K562 (cell line): ENCODE measurements around the gene CCNY. TPM values are rescaled to one million over a fixed set of nuclear protein-coding genes. Genes with fewer than 3 reads are reported as not detected.

Source experiments
- ATAC-seq: fragments of 200-7000 bp; cut with Tn5 transposase; 3 replicates; pipeline ENCODE4 v1.9.1; 2020; ENCODE audit warnings: moderate library complexity
- BruUV-seq: library from RNA; stranded (reverse); fragments of 400-500 nt; replicated peaks from 2 replicates; lab custom pipeline; 2021; lab: Mats Ljungman, UMichigan
- CTCF ChIA-PET: fragments of 300-600 bp; formaldehyde crosslinking; extraction: SDS; loops from one replicate; lab custom pipeline; 2021; ENCODE audit warnings: low intra/inter-chr PET ratio; lab: Yijun Ruan, JAX
- POLR2A ChIA-PET: fragments of 300-600, 350-650 bp; sonication (Branson Sonifier 250); formaldehyde crosslinking; extraction: SDS; loops from one replicate; lab custom pipeline; 2021; ENCODE audit warnings: antibody characterized with exemption, inconsistent platforms; lab: Yijun Ruan, JAX
- DNase-seq, 4 experiments: peaks; one replicate each; pipeline versions ENCODE4 v3.0.0 to v3.0.0-alpha.2; 2011 to 2018; ENCODE audit warnings: low spot score in 3 of 4, mixed read lengths in 3 of 4; ENCODE audit errors: extremely low read depth in 1 of 4
- FAIRE-seq: peaks from 2 replicates; lab custom pipeline; 2011; peaks lifted over from hg19 to GRCh38; lab: Jason Lieb, UNC
- H2AFZ ChIP-seq: 2 replicates; pipeline ENCODE4 v1.6.0; 2011; ENCODE audit warnings: low read depth, low read length, control low read depth, inconsistent platforms
- H3K27ac ChIP-seq: fragments of 200-600 bp; 3 replicates; pipeline ENCODE4 v1.8.0; 2011; ENCODE audit warnings: low read depth, mild to moderate bottlenecking, control low read depth, inconsistent platforms, low read length, moderate library complexity, mixed read lengths; ENCODE audit errors: extremely low read depth
- H3K27me3 ChIP-seq, 2 experiments: fragments of 300-600 bp in 1 of 2; 2 replicates in 1 of 2; 3 replicates in 1 of 2; pipeline versions ENCODE4 v1.6.0 to v1.8.0; 2011; ENCODE audit warnings: inconsistent platforms in 2 of 2, low read length in 2 of 2, mild to moderate bottlenecking in 1 of 2, mixed read lengths in 1 of 2, moderate library complexity in 1 of 2; ENCODE audit not compliant: control insufficient read depth in 2 of 2, insufficient read depth in 2 of 2
- H3K36me3 ChIP-seq: fragments of 300-600 bp; 3 replicates; pipeline ENCODE4 v1.8.0; 2011; ENCODE audit warnings: mild to moderate bottlenecking, low read length, inconsistent platforms; ENCODE audit not compliant: control insufficient read depth, insufficient read depth
- H3K4me1 ChIP-seq, 2 experiments: fragments of 200-600 bp in 1 of 2; replicated peaks in 1 of 2; 2 replicates in 1 of 2; 3 replicates in 1 of 2; pipeline versions ENCODE4 v1.5.1 to v1.8.0; 2011; ENCODE audit warnings: inconsistent platforms in 2 of 2, low read length in 2 of 2, mild to moderate bottlenecking in 1 of 2, mixed read lengths in 1 of 2, moderate library complexity in 1 of 2; ENCODE audit not compliant: control insufficient read depth in 2 of 2, insufficient read depth in 2 of 2
- H3K4me2 ChIP-seq: 2 replicates; pipeline ENCODE4 v1.6.1; 2011; ENCODE audit warnings: low read length, control low read depth, inconsistent platforms, mixed read lengths; ENCODE audit not compliant: insufficient read depth
- H3K4me3 ChIP-seq: fragments of 200-600 bp; sonication (generic), shearing (Covaris generic); 2 replicates; pipeline ENCODE4 v1.5.1; 2016; ENCODE audit warnings: control low read depth, inconsistent platforms
- H3K79me2 ChIP-seq: fragments of 200-600 bp; 3 replicates; pipeline ENCODE4 v1.8.0; 2011; ENCODE audit warnings: low read length, inconsistent platforms; ENCODE audit not compliant: control insufficient read depth, insufficient read depth
- H3K9ac ChIP-seq, 2 experiments: 2 replicates each; pipeline versions ENCODE4 v1.6.0 to v1.6.1; 2011; ENCODE audit warnings: low read depth in 2 of 2, low read length in 2 of 2, control low read depth in 1 of 2, inconsistent platforms in 1 of 2, mild to moderate bottlenecking in 1 of 2, mixed read lengths in 1 of 2; ENCODE audit not compliant: insufficient read depth in 1 of 2
- H3K9me1 ChIP-seq: one replicate; pipeline ENCODE4 v1.6.0; 2011; ENCODE audit warnings: inconsistent platforms, mild to moderate bottlenecking, low read length, moderate library complexity; ENCODE audit not compliant: control insufficient read depth, insufficient read depth
- H3K9me3 ChIP-seq: replicated peaks from 2 replicates; pipeline ENCODE4 v1.5.1; 2011; ENCODE audit warnings: low read depth, low read length, inconsistent platforms; ENCODE audit not compliant: control insufficient read depth, insufficient read depth
- H4K20me1 ChIP-seq: replicated peaks from 2 replicates; pipeline ENCODE4 v1.6.1; 2011; ENCODE audit warnings: low read length, inconsistent platforms, mixed read lengths; ENCODE audit not compliant: control insufficient read depth, insufficient read depth
- ASH1L ChIP-seq: fragments of 450-650 bp; IDR thresholded peaks from 2 replicates; pipeline ENCODE4 v1.6.1; 2018; ENCODE audit warnings: borderline replicate concordance, mild to moderate bottlenecking, low read depth; ENCODE audit not compliant: partially characterized antibody
- BRD4 ChIP-seq: fragments of 200-600 bp; sonication (generic); IDR thresholded peaks from 2 replicates; pipeline ENCODE4 v1.6.1; 2017; ENCODE audit warnings: inconsistent platforms
- CBFB ChIP-seq: sonication (generic); formaldehyde crosslinking; IDR thresholded peaks from 2 replicates; pipeline ENCODE4 v1.4.0; 2020; ENCODE audit warnings: mild to moderate bottlenecking, missing genetic modification reagents
- CCAR2 ChIP-seq: fragments of 200-400 bp; formaldehyde crosslinking; IDR thresholded peaks from 2 replicates; pipeline ENCODE4 v1.6.1; 2017; ENCODE audit warnings: mild to moderate bottlenecking, low read depth, low read length
- EP400 ChIP-seq: fragments of 450-650 bp; IDR thresholded peaks from 2 replicates; pipeline ENCODE4 v1.6.1; 2017; ENCODE audit warnings: antibody characterized with exemption, mild to moderate bottlenecking, moderate library complexity
- IRF2 ChIP-seq: sonication (generic); formaldehyde crosslinking; IDR thresholded peaks from 2 replicates; pipeline ENCODE4 v1.8.1; 2022; ENCODE audit warnings: mild to moderate bottlenecking, missing genetic modification reagents
- KLF1 ChIP-seq: fragments of 450-650 bp; IDR thresholded peaks from 2 replicates; pipeline ENCODE4 v1.6.1; 2016; ENCODE audit warnings: missing genetic modification characterization, missing compliant biosample characterization
- L3MBTL2 ChIP-seq: fragments of 450-650 bp; IDR thresholded peaks from 2 replicates; pipeline ENCODE4 v1.6.1; 2016; ENCODE audit warnings: mild to moderate bottlenecking, moderate library complexity
- LARP7 ChIP-seq: fragments of 450-650 bp; IDR thresholded peaks from 2 replicates; pipeline ENCODE4 v1.6.1; 2016
- NCOA1 ChIP-seq: fragments of 450-650 bp; IDR thresholded peaks from 2 replicates; pipeline ENCODE4 v1.6.1; 2016; ENCODE audit warnings: low read depth
- NR2C1 ChIP-seq, 2 experiments: fragments of 450-650 bp; IDR thresholded peaks; 2 replicates each; pipeline ENCODE4 v1.6.1; 2017; ENCODE audit warnings: mild to moderate bottlenecking in 2 of 2, antibody characterized with exemption in 1 of 2, inconsistent platforms in 1 of 2, missing compliant biosample characterization in 1 of 2, missing genetic modification characterization in 1 of 2
- THRB ChIP-seq: fragments of 450-650 bp; formaldehyde crosslinking; conservative IDR thresholded peaks from 2 replicates; pipeline ENCODE4 v1.4.0; 2022; ENCODE audit warnings: mild to moderate bottlenecking, missing genetic modification characterization
- ZEB2 ChIP-seq: fragments of 450-650 bp; IDR thresholded peaks from 2 replicates; pipeline ENCODE4 v1.6.1; 2016
- ZNF316 ChIP-seq: fragments of 450-650 bp; IDR thresholded peaks from 2 replicates; pipeline ENCODE4 v1.6.1; 2016
- ZNF407 ChIP-seq: fragments of 450-650 bp; IDR thresholded peaks from 2 replicates; pipeline ENCODE4 v1.6.1; 2016; ENCODE audit warnings: low read depth
- ZNF583 ChIP-seq: fragments of 250-450 bp; sonication (Bioruptor Pico); IDR thresholded peaks from 2 replicates; pipeline ENCODE4 v1.4.0; 2020
- ZNF695 ChIP-seq: fragments of 450-650 bp; formaldehyde crosslinking; IDR thresholded peaks from 2 replicates; pipeline ENCODE4 v1.4.0; 2020; ENCODE audit warnings: mild to moderate bottlenecking, moderate library complexity
- WGBS: fragments of 100-300 bp; shearing (Covaris generic); methylation state at CpG from one replicate; pipeline ENCODE4 v1.1.6; 2016; ENCODE audit warnings: low coverage, mixed read lengths; ENCODE audit not compliant: insufficient coverage; ENCODE audit errors: missing lambda C conversion rate; 5-methylcytosine and 5-hydroxymethylcytosine counted together
- in situ Hi-C: fragments of 300-500 bp; cut with MboI; formaldehyde crosslinking; loops from 4 replicates; pipeline ENCODE4 v1.15.0; 2018; ENCODE audit warnings: inconsistent platforms, mixed read lengths
- intact Hi-C: fragments of 100-400 bp; cut with micrococcal nuclease; formaldehyde crosslinking; loops from 2 replicates; pipeline ENCODE4 v1.14.2; 2022
- polyA plus RNA-seq, 8 experiments: library from polyadenylated mRNA; depleted of rRNA in 4 of 8; stranded (reverse) in 5 of 8; unstranded in 3 of 8; fragments of >200 nt; fragmentation: Nextera tagmentation in 2 of 8; fragmentation: Illumina TruSeq in 1 of 8; extraction: Ambion mirVana in 2 of 8; extraction: Trizol in 1 of 8; gene quantifications; 2 replicates each; pipeline versions ENCODE4 v1.2.1 to v1.2.3, GENCODE V29; 2011 to 2014; ENCODE audit warnings: inconsistent platforms in 1 of 8, missing spikeins in 1 of 8
- total RNA-seq, 7 experiments: library from RNA; depleted of rRNA in 6 of 7; stranded (reverse); fragments of >200 nt in 6 of 7; fragmentation: Illumina TruSeq in 2 of 7; extraction: Trizol in 2 of 7; gene quantifications; 2 replicates each; pipeline versions ENCODE4 v1.2.1 to v1.2.3, GENCODE V29; 2011 to 2021; ENCODE audit warnings: low replicate concordance in 1 of 7

Gene CCNY
- total and polyA plus RNA-seq, 9 of the 15 experiments (the other 6 are each of a cell fraction or from before 2014, with no cell fraction given), result 8.4 to 109 (median 38.6) TPM

- peaks cover 4 to 14% of the 10 kb centered on the region in 2 experiments; a peak in 4 of 5 replicates for H3K4me1 ChIP-seq
- TF ChIP-seq ASH1L, result no peak
- no peak for TF ChIP-seq ZNF583 (CRISPR knock-in tag)
- TF ChIP-seq NR2C1 (IDR thresholded peaks at IDR 0.05), result no peak
- TF ChIP-seq NR2C1 (tag; IDR thresholded peaks at IDR 0.05), result no peak
- TF ChIP-seq ZEB2, result no peak
- no peak for TF ChIP-seq CBFB (CRISPR knock-in tag)
- TF ChIP-seq EP400, result no peak
- TF ChIP-seq IRF2 (CRISPR knock-in tag), result no peak
- no peak for TF ChIP-seq ZNF316
- TF ChIP-seq LARP7, result no peak
- TF ChIP-seq ZNF407, result no peak
- no peak for TF ChIP-seq NCOA1
- TF ChIP-seq L3MBTL2, result no peak
- TF ChIP-seq THRB, result no peak
- no peak for TF ChIP-seq ZNF695 (CRISPR knock-in tag)
- TF ChIP-seq BRD4, result no peak
- TF ChIP-seq KLF1 (tag), result no peak
- TF ChIP-seq CCAR2, result no peak
Measured at GRCh38 chr10:35442592-35442991, 106.3 kb downstream of the CCNY start.

More at GRCh38 chr10:35442592-35442991, 106.3 kb downstream of the CCNY start:
- no peak overlapping the region for H3K27ac ChIP-seq
- peaks cover 96% of the 10 kb centered on the region for H3K79me2 ChIP-seq
- H3K9me3 ChIP-seq, result peaks cover 18% of the 10 kb centered on the region
- intact Hi-C loops, result no loop called here
- H3K4me2 ChIP-seq, result no peak overlapping the region
- H3K27me3 ChIP-seq, result no peaks in the 10 kb centered on the region
- ATAC-seq (no peak), DNase-seq (no peak), FAIRE-seq (no peak)
- no peak overlapping the region for H2AFZ ChIP-seq
- no peak overlapping the region for H3K9ac ChIP-seq
- H3K9me1 ChIP-seq, result no peaks in the 10 kb centered on the region
- ChIA-PET CTCF (no interaction called here), POLR2A (no interaction called here)
- no peaks in the 10 kb centered on the region for H4K20me1 ChIP-seq
- WGBS, result 89% methylated on average over 4 of the region's 4 CpGs
- H3K36me3 ChIP-seq, result peaks cover 3% of the 10 kb centered on the region; the same call in 1 of the 3 replicates
- BruUV-seq, result no TSS peak
- in situ Hi-C loops, result no loop called here
- H3K4me3 ChIP-seq, result no peak overlapping the region
